ENCODE results near the gene MAP7D3.
"Not testable (repeated sequence)": the region's sequence is repeated elsewhere in the genome, so short reads cannot be mapped to it uniquely, and the experiment has no call there.

Gene MAP7D3, protein sequence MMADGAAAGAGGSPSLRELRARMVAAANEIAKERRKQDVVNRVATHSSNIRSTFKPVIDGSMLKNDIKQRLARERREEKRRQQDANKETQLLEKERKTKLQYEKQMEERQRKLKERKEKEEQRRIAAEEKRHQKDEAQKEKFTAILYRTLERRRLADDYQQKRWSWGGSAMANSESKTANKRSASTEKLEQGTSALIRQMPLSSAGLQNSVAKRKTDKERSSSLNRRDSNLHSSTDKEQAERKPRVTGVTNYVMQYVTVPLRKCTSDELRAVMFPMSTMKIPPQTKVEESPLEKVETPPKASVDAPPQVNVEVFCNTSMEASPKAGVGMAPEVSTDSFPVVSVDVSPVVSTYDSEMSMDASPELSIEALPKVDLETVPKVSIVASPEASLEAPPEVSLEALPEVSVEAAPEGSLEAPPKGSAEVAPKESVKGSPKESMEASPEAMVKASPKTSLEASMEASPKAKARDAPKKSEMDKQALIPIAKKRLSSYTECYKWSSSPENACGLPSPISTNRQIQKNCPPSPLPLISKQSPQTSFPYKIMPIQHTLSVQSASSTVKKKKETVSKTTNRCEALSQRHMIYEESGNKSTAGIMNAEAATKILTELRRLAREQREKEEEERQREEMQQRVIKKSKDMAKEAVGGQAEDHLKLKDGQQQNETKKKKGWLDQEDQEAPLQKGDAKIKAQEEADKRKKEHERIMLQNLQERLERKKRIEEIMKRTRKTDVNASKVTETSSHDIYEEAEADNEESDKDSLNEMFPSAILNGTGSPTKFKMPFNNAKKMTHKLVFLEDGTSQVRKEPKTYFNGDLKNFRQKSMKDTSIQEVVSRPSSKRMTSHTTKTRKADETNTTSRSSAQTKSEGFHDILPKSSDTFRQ

DNA sequence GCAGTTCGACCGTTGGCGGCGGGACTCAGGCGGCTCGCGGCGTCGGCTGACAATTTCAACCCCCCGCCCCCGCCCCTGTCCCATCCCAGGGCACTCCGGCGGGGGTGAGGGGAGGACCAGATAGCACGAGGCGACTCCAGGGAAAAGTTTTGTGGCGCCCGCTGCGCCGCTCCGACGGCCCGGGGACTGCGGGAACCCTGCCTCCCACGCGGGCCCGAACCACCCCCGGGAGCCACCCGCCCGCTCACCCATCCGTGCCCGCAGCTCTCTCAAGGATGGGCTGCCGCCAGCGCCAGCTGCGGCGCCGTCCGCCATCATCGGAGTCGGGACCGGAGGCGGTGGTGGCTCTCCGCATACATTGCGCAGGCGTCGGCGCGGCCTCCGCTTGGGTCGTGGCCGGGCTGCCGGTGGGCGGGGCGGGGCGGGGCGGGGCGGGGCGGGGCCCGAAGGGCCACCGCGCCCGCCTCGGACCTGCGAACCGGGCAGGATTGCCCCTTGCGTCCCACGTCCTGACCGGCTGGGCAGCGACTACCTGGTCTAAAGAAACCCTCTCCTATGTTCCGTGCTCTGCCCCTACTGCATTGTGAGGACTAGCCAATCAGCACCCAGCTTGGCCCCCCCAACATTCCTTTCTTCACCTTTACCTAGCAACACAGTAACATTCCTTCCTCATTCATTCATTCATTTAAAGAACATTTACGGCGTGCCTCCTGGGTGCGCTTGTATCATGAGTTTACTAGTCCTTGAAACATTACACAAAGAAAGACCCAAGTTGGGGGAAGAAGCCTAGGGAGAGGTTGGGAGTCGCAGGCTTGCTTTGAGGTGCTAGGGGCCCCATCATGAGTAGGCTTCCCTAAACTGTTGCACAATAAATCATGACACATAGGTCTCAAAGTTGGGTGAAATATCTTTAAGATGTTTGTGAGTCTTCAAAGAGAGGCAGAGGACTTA is at the start of gene MAP7D3:
Gene MAP7D3, minus strand, starts transcription at position 360 of the 951 bp plus-strand sequence. Its CDS starts 42 bp downstream, at position 318.
- peak; percentile 75 for DNase-seq

DNA sequence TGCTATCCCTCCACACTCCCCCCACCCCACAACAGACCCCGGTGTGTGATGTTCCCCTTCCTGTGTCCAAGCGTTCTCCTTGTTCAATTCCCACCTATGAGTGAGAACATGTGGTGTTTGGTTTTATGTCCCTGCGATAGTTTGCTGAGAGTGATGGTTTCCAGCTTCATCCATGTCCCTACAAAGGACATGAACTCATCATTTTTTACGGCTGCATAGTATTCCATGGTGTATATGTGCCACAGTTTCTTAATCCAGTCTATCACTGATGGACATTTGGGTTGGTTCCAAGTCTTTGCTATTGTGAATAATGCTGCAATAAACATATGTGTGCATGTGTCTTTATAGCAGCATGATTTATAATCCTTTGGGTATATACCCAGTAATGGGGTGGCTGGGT is 49.5 kb upstream of the MAP7D3 start, which contains the start of gene ADGRG4:
Gene ADGRG4, plus strand, starts transcription at position 243 of the 400 bp plus-strand sequence. CDS start 7,815 bp downstream, outside the sequence.
- DNase-seq, result not testable (repeated sequence)

DNA sequence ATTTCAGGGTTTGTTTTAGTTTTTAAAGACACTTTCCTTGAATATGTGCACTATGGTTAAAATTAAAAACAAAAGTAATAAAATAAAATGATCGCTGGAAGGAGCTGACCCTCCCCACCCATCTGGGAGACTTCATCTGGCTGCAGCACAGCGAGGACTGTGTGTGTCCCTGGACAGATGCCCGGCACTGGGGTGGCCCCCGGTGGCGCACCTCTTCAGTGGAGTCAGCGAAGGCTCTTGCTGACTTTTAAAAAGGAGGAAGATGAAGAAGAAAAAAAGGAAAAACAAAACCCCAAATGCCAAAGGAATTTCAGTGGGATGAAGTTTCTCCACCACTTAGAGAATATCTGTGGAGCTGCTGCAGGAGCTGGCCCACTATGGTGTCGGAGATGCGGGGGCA is 44.2 kb upstream of the MAP7D3 start:
- no peak for DNase-seq

DNA sequence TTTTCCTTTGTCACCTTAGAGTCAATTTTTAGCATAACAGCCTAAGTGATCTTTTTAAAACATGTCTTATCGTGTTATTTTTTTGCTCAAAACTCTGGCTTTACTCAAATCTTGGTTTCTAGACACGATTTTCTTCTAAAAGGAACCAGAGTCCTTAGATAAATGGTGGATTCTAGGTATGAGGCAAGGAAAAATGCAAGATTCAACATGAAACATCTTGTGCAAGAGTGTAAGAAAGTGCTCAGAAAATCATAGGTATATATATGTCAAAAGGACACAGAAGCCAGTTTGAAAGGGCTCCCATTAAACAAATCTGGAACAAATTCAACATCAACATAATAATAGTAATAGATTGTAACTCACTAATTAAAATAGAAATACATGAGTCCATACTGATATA is 41.5 kb upstream of the MAP7D3 start:
- no peak for DNase-seq

DNA sequence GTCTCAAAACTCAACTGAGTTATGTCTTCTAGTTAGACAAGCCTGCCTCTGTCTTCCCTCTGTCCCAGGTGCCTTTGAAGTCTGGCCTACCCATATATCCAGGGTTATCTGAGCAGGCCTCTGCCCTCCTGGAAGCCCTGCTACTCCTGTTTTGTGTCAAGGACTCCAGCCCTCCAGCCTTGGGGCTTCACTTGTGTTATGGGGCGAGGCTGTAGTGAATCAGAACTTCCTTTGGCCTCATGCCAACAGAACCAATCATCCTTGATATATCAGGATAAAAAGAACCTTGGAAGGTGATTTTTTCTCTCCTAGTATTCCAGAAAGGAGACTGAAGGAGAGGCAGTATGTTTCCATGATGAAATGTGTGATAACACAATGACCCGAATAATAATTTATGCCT is 40.6 kb upstream of the MAP7D3 start:
- DNase-seq, result no peak

DNA sequence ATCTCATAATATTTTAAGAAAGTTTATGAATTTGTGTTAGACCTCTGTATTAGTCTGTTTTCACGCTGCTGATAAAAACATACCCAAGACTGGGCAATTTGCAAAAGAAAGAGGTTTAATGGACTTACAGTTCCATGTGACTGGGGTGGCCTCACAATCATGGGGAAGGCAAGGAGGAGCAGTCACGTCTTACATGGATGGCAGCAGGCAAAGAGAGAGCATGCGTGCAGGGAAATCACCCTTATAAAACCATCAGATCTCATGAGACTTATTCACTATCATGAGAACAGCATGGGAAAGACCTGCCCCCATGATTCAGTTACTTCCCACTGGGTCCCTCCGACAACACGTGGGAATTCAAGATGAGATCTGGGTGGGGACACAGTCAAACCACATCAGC is 35.2 kb upstream of the MAP7D3 start:
- DNase-seq, result not testable (repeated sequence)

DNA sequence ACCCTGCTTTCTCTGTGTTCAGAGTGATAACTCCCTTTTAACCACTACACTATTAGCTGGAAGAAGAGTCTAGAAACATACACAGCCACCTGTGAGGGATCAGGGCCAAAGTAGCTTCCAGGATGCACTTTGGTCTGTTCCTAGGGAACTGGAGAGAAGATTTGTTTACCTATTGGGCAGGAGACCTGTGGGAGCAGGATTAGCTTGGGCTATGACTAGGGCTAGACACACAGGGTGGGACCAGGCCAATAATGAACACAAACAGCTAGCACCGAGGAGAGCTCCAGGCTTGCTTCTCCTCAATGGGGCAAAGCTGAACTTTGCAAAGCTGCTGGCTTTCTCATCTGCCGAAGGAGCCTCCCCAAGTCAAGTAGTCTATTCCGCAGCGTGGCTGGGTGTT is 24.4 kb upstream of the MAP7D3 start:
- no peak for DNase-seq

DNA sequence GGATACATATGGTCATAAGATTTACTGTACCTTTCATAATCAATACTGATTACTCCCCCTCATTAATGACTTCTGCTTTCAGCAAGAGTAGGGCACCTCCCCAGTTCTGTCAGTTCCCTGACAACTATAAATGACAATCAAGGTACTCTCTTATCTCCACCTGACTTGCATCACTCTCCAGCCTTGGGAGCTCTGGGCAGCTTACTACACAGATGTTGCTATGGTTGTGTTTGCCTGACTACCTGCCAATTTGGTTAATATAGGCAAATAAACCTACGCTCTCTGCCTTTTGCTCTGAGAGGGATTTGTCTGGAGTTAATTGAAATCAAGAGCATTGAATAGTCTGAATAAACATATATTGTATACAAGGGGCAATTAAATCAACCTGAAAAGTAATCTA is 22.8 kb upstream of the MAP7D3 start:
- DNase-seq, result no peak

DNA sequence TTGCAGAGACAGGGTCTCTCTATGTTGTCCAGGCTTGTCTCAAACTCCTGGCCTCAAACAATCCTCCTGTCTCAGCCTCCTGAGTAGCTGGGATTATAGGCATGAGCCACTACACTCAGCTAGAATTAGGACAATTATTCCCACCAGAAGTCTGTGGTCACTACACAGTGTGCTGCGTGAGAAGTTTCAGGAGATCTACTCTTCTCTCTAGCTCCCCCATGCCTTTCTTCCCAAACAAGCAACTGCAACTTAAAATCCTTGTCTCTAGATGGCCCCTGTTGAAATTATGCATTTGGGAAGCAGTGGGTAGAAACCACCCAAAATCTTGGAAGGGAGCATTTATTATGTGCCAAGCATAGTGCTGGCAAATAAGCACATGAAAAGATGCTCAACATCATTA is 21.1 kb upstream of the MAP7D3 start:
- no peak for DNase-seq

DNA sequence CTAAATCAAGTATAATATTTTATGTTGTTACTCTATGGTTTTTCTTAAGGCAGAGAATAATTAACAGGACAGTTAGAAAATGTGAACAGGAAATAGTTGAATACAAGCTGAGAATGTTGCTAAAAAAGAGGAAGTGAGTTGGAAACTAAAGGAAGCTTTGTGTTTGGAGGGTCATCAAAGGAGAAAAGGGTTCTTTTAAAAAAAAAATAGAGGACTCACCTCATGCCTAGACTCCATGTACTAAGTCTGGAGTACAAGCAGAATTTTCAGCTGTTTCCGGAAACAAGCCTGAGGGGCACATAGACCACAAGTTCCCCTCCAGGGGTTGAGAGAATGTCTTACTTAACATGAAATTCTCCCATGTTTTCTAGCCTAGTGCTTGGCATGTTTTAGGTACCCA is 20.1 kb upstream of the MAP7D3 start:
- DNase-seq, result no peak

DNA sequence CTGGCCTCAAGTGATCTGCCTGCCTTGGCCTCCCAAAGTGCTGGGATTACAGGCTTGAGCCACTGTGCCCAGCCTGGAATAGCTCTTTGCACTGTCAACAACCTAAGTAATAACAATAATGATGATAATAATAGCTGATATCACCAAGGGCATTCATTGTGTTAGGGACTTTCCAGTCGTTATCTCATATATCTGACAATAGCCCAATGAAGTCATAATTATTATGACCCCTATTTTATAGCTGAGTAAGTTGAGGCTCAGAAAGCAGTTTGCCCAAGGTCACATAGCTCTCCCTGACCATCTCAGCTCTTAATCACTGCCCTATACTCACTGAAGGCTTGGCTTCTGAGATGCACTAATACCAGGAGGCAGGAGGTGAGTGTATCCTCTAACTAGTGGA is 18.7 kb upstream of the MAP7D3 start:
- DNase-seq, result no peak

DNA sequence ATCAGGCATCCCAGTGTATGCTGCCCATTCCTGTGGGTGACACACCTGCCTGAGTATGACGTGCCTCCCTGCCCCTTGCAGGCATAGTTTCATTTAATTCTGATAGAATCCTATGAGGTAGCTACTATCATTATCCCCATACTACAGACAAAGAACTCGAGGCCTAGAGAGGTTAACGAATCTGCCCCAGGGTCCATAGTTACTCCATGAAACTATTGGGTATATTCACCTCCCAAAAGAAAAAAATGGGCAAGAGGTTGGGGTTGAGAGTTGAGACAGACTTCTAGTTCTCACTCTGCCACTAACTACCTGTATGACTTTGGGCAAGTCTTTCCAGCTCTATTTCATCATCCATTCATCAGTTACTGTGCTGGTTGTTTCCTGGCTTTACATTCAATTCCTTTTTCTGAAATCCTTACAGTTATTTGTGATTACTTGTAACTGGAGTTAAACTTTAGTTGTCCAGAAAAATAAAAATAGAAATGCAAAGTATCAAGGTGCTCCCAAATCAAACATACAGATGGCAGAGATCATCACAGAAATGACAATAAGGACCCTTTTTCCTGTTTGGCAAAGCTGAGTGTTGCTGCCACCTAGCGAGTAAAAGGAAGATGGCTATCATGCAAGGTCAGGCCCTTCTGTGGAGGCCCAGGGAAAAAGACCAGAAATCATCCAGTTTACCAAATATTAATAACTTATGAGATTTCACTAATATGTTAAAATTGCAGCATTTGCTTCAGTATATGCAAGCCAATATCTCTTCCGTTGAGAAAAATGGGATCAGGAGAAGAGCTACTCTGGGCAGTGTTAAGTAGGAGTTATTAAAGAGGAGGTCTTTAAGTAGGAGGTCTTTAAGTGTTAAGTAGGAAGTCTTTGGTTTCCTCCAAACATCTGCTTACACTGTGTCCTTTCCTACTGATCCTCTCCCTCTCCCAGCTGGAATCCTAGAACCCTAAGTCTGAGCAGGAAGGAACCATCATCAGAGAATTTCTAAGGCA is 17.1 kb upstream of the MAP7D3 start:
- peak; percentile 54 for DNase-seq

DNA sequence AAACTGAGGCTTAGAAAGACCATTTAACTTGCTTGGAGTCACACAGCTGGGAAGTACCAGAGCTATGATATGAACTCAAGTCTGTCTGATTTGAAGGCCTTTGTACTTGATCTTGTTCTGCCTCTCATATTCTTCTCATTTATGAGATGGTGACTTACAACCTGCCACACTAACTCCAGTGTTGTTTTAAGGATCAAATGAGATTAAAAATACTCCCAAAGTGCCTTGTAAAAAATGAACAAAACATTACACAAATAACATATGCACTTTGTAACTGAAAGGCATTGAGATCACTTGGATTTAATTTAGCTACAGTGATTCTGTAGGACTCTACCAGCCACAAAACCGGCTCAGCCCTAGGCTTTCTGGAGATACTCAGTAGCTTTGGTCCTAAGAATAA is 15.6 kb upstream of the MAP7D3 start:
- DNase-seq, result no peak

DNA sequence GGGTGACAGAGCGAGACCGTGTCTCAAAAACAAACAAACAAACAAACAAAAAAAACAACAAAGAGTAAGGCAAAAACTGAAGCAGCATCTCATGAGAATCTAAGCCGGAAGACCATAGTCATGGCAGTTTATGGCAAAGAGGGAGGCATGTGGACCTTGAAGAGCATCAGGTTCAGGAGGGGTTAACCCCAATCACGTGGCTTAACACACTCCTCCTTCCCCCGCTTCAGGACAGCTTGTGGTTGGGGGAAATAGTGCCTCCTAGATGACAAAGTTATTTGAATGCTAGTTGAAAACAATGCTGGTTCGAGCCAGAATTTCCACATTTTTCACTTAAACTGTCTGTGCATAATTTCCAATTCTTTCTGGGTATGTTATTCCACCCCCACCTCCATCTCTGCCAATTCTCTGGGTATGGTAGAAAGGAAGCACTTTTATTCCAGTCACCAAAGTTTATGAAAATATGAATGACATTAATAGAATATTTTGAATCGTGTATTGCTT is 11.7 kb upstream of the MAP7D3 start:
- DNase-seq, result no peak

DNA sequence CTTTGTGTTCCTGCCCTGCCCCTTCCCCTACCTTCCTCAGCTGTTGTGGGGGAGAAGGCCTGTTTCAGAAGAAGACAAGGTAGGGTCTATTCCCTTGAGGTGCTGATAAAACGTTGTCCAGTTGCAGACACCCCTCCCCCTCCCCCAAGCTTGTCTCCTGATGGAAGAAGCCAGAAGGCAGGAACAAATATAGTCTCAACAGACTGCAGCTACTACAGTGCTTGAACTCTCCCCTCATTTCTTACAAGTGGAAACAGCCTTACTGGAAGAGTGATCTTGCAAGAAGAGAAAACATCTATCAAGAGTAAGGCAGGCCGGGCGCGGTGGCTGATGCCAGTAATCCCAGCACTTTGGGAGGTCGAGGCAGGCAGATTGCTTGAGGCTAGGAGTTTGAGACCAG is 11.0 kb upstream of the MAP7D3 start:
- DNase-seq, result no peak

DNA sequence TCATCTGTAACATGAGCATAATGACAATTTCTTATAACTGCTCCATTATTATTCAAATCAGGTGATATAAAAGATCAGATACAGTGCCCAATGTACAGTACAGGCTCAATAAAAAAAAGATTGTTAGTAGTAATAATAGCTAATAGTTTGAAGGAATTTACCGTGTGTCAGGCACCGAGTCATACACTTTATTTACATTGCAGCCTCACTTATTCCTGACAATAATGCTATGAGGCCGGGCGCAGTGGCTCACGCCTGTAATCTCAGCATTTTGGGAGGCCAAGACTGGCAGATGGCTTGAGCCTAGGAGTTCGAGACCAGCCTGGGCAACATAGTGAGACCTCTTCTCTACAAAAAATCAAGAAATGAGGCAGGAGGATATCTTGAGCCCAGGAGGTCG is 10.1 kb upstream of the MAP7D3 start:
- DNase-seq, result no peak

DNA sequence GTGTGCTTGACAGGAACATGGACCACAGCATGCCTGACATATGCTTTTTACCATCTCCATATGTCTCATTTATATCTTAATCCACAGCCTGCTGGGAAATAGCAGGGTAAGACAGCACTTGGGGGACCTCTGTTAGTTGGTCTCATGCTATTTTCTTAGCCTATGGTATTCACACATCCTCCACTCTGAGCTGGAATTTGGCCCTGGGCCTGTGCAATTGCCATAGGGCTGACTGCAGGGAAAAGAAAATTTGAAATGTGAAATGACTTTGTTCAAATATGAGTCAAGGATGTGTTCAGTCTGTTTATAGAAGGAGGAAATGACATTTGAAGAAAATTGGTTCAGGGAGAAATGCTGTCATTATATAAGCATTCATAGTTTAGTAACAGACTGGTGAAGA is 9.6 kb upstream of the MAP7D3 start:
- no peak for DNase-seq

DNA sequence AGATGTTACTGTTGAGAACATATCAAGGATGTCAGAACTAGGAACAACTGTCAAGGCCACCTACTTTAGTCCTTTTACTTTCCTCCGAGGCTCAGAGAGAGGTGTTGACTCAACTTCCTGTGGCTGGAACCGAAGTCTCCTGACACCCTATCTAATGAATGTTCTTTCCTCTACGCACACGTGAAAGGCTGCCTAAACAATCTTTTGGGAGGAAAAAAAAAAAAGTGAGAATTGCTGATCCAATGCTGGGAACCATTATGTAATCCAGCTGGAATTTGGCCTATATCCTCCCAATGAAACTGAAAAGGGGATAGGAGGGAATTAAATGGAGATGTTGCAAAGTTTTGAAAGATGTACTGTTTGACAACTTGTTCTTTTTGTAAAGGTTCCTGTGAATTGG is 8.3 kb upstream of the MAP7D3 start:
- DNase-seq, result peak; percentile 5

DNA sequence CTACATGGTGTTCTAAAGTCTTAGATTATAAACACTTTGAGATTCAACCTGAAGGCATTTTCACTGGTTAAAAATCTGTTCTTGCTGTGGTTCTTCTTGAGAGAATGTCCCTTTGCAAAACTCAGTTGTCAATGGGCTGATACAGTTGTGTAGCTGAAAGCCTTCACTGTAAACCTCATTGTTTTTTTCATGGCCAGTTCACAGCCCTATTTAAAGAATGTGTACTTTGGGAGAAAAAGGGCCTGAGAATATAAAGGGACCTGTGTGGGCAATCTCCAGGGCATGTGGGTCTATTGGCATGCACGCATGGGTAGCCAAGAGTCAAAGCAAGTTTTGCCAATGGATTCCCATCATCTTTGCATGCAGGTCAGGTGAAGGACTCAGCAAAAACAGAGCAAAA is 7.8 kb upstream of the MAP7D3 start:
- DNase-seq, result no peak

DNA sequence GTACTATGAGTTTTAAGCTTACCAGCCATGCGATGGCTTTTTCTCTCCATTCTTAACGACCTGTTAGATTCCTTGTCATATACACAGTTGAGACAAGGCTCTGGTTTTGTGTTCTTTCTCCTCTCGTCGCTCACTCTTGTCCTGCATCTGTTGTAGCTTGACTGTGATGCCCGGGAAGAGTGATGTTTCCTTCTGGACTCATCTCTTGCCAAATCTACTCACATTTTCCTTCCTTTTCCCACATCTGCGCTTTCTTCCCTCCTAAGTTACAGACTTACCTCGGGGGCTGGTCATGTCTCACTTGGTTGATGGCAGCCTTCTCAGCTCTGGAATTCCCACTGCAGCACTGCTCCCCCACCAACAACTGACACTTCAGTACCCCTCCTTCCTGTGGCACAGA is 4.8 kb upstream of the MAP7D3 start:
- DNase-seq, result no peak

DNA sequence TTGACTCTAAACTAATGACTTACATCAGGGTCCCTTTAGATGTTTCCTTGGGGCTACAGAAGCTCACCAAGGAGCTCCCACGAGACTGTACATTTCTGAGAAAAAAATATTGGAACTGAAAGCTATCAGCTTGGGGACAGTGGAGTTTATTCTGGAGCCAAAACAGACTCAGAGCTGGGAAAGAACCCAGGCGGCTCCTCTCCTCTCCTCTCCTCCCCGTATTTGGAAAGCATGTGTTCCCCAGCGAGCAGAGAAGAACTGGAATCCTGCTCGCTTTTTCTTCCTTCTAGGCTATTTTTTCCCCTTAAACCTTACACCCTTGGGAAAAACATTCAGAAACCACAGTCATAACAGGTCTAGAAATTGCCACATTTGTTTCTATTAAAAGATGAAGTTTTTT is 4.3 kb upstream of the MAP7D3 start:
- DNase-seq, result no peak

All from CD4-positive, alpha-beta T cell treated with Interleukin-12 subunit alpha and Interleukin-12 subunit beta, for 1 hour (primary cell).